Kidney epithelial cell (primary cell): ENCODE measurements around the gene RAB26. TPM values are rescaled to one million over a fixed set of nuclear protein-coding genes. Genes with fewer than 3 reads are reported as not detected.

Source experiments
- DNase-seq: peaks from one replicate; pipeline ENCODE4 v3.0.0-alpha.2; 2010; ENCODE audit warnings: low read depth
- H3K27me3 ChIP-seq: 2 replicates; pipeline ENCODE4 v1.6.0; 2011; ENCODE audit warnings: low read length; ENCODE audit not compliant: control insufficient read depth, insufficient read depth
- H3K36me3 ChIP-seq: 2 replicates; pipeline ENCODE4 v1.5.1; 2011; ENCODE audit warnings: low read length; ENCODE audit not compliant: control insufficient read depth, insufficient read depth
- H3K4me3 ChIP-seq: 2 replicates; pipeline ENCODE4 v1.5.1; 2011; ENCODE audit warnings: low read depth, mild to moderate bottlenecking, control low read depth, low read length
- CTCF ChIP-seq: IDR thresholded peaks from 2 replicates; pipeline ENCODE4 v1.5.1; 2011; ENCODE audit warnings: mild to moderate bottlenecking, moderate library complexity, low read length, control low read depth, inconsistent platforms; ENCODE audit not compliant: insufficient read depth, poor library complexity, severe bottlenecking
- total RNA-seq: library from RNA; depleted of rRNA; stranded (reverse); fragments of >200 nt; gene quantifications from 2 replicates; pipeline ENCODE4 v1.2.3, GENCODE V29; 2015

Gene RAB26
- total RNA-seq, 1 donor from 2014 or later, result 0.54 TPM

- Histone ChIP-seq H3K36me3 (peaks cover 4% of the 10 kb centered on the region), H3K4me3 (no peak overlapping the region), H3K27me3 (no peaks in the 10 kb centered on the region)
- TF ChIP-seq CTCF, result no peak
- no peak for DNase-seq
Observed at GRCh38 chr16:2172688-2173335, 24.4 kb downstream of the RAB26 start.

GRCh38 chr16:2173366-2173765, 24.9 kb downstream of the RAB26 start:
- no peaks in the 10 kb centered on the region for H3K27me3 ChIP-seq
- no peak for TF ChIP-seq CTCF
- no peak overlapping the region for H3K4me3 ChIP-seq
- DNase-seq, result no peak
- peaks cover 4% of the 10 kb centered on the region for H3K36me3 ChIP-seq

GRCh38 chr16:2173916-2174315, 25.5 kb downstream of the RAB26 start:
- Histone ChIP-seq H3K4me3 (no peak overlapping the region), H3K27me3 (no peaks in the 10 kb centered on the region), H3K36me3 (peaks cover 4% of the 10 kb centered on the region)
- no peak for DNase-seq
- no peak for TF ChIP-seq CTCF

- H3K36me3 ChIP-seq, result peaks cover 4% of the 10 kb centered on the region
Observed at GRCh38 chr16:2174396-2175131, 26.1 kb downstream of the RAB26 start.

GRCh38 chr16:2175454-2175853, 27.0 kb downstream of the RAB26 start:
- peaks cover 4% of the 10 kb centered on the region for H3K36me3 ChIP-seq
- no peak for TF ChIP-seq CTCF
- DNase-seq, result no peak
- H3K27me3 ChIP-seq, result peaks cover 3% of the 10 kb centered on the region
- H3K4me3 ChIP-seq, result no peak overlapping the region

More at GRCh38 chr16:2174396-2175131, 26.1 kb downstream of the RAB26 start:
- no peak for DNase-seq
- Histone ChIP-seq H3K4me3 (no peak overlapping the region), H3K27me3 (peaks cover 3% of the 10 kb centered on the region)
- no peak for TF ChIP-seq CTCF
